ES-I3 (cell line): ENCODE measurements around the gene ORC5.
"Not testable (repeated sequence)": the region's sequence is repeated elsewhere in the genome, so short reads cannot be mapped to it uniquely, and the experiment has no call there.

ENCODE experiments used
- H3K36me3 ChIP-seq: 2 replicates; pipeline ENCODE4 v1.6.1; 2013; ENCODE audit warnings: mild to moderate bottlenecking, low read length, control low read depth, moderate library complexity; ENCODE audit not compliant: insufficient read depth
- H3K4me1 ChIP-seq: 2 replicates; pipeline ENCODE4 v1.6.1; 2013; ENCODE audit warnings: mild to moderate bottlenecking, control low read depth, low read length; ENCODE audit not compliant: insufficient read depth
- H3K9ac ChIP-seq: 2 replicates; pipeline ENCODE4 v1.6.1; 2013; ENCODE audit warnings: low read depth, mild to moderate bottlenecking, low read length, moderate library complexity
- H3K9me3 ChIP-seq: 2 replicates; pipeline ENCODE4 v1.6.1; 2013; ENCODE audit warnings: mild to moderate bottlenecking, low read length, moderate library complexity; ENCODE audit not compliant: control insufficient read depth, insufficient read depth

The ORC5 gene

GRCh38 chr7:104217620-104218019 lies 9.8 kb upstream of the ORC5 start:
- Histone ChIP-seq H3K4me1 (no peaks in the 10 kb centered on the region), H3K36me3 (no peaks in the 10 kb centered on the region), H3K9ac (no peak overlapping the region), H3K9me3 (no peaks in the 10 kb centered on the region)

- Histone ChIP-seq H3K36me3 (no peaks in the 10 kb centered on the region), H3K9ac (no peak overlapping the region), H3K4me1 (no peaks in the 10 kb centered on the region), H3K9me3 (no peaks in the 10 kb centered on the region)
Measured at GRCh38 chr7:104209063-104209462, 1.2 kb upstream of the ORC5 start.

GRCh38 chr7:104208421-104208780 lies 588 bp upstream of the ORC5 start:
- peak overlapping the region; percentile 82 for H3K9ac ChIP-seq
- no peaks in the 10 kb centered on the region for H3K9me3 ChIP-seq
- no peaks in the 10 kb centered on the region for H3K4me1 ChIP-seq
- H3K36me3 ChIP-seq = 0 out of 2 replicates have a peak, but pooled peaks cover 2% of the 10 kb centered on the region

GRCh38 chr7:104207348-104207730 lies 474 bp downstream of the ORC5 start:
- Histone ChIP-seq H3K4me1 (no peaks in the 10 kb centered on the region), H3K36me3 (peaks cover 10% of the 10 kb centered on the region; the same call in 1 of the 2 replicates), H3K9me3 (no peaks in the 10 kb centered on the region), H3K9ac (peak overlapping the region; percentile 82)

GRCh38 chr7:104206841-104207240 lies 972 bp downstream of the ORC5 start:
- Histone ChIP-seq H3K9me3 (no peaks in the 10 kb centered on the region), H3K36me3 (peaks cover 15% of the 10 kb centered on the region; the same call in 1 of the 2 replicates), H3K9ac (peak overlapping the region; percentile 82), H3K4me1 (no peaks in the 10 kb centered on the region)

GRCh38 chr7:104198673-104199278 lies 9.0 kb downstream of the ORC5 start:
- no peaks in the 10 kb centered on the region for H3K4me1 ChIP-seq
- H3K9me3 ChIP-seq = peaks cover 4% of the 10 kb centered on the region; the same call in 1 of the 2 replicates
- no peak overlapping the region for H3K9ac ChIP-seq
- H3K36me3 ChIP-seq = peaks cover 49% of the 10 kb centered on the region

GRCh38 chr7:104196161-104196560 lies 11.7 kb downstream of the ORC5 start:
- Histone ChIP-seq H3K9ac (no peak overlapping the region), H3K9me3 (peaks cover 4% of the 10 kb centered on the region; the same call in 1 of the 2 replicates), H3K4me1 (no peaks in the 10 kb centered on the region), H3K36me3 (peaks cover 27% of the 10 kb centered on the region)

- no peaks in the 10 kb centered on the region for H3K9me3 ChIP-seq
- H3K4me1 ChIP-seq = no peaks in the 10 kb centered on the region
- H3K9ac ChIP-seq = no peak overlapping the region
- H3K36me3 ChIP-seq = peaks cover 4% of the 10 kb centered on the region
Measured at GRCh38 chr7:104192434-104192833, 15.4 kb downstream of the ORC5 start.

DNA sequence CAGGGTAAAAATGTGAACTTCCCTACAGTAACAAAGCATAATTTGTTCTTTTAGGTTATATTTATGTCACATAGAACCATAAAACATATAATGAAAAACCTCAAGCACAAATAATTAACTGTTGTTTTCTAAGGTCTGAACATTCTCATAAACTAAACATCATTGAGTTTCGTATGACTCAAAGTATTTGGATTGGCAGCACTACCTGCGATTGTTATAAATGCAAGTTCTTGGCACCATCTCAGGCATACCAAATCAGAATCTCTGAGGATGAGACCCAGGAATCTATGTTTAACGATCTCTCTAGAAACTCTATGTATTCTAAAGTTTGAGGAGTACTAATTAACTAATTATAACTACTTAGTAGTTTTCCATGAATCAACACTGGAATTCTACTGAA lies 22.5 kb downstream of the ORC5 start:
- H3K9me3 ChIP-seq = peaks cover 5% of the 10 kb centered on the region; the same call in 1 of the 2 replicates
- peaks cover 27% of the 10 kb centered on the region for H3K36me3 ChIP-seq
- H3K9ac ChIP-seq = no peak overlapping the region
- H3K4me1 ChIP-seq = no peaks in the 10 kb centered on the region

DNA sequence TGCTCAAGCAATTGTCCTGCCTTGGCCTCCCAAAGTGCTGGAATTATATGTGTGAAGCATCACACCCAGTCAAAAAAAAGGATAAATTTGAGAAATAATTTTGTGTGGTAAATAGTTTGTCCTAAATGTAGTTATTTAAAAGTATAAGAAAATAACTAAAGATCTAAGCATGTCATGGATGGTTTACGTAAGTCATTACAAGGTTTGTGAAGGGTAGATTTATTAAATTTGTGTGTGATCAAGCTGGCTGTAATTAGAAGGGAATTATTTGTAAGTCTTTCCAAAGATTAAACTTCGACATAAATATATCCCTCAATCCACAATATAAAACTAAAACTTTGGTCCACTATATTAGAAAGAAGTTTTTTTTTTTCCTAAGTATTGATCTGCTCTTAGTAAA lies 28.6 kb downstream of the ORC5 start:
- Histone ChIP-seq H3K9ac (no peak overlapping the region), H3K36me3 (peaks cover 32% of the 10 kb centered on the region), H3K9me3 (peaks cover 17% of the 10 kb centered on the region), H3K4me1 (no peaks in the 10 kb centered on the region; the same call in 1 of the 2 replicates)

DNA sequence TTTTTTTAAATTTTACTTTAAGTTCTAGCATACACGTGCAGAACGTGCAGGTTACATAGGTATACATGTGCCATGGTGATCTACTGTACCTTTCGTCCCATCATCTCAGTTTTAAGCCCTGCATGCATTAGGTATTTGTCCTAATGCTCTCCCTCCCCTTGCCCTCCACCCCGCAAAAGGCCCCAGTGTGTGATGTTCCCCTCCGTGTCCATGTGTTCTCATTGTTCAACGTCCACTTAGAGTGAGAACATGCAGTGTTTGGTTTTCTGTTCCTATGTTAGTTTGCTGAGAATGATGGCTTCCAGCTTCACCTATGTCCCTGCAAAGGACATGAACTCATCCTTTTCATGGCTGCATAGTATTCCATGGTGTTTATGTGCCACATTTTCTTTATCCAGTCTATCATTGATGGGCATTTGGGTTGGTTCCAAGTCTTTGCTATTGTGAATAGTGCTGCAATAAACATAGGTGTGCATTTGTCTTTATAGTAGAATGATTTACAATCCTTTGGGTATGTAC lies 30.2 kb downstream of the ORC5 start:
- H3K36me3 ChIP-seq = peaks cover 20% of the 10 kb centered on the region
- not testable (repeated sequence) for H3K4me1 ChIP-seq, H3K9ac ChIP-seq
- H3K9me3 ChIP-seq = peaks cover 17% of the 10 kb centered on the region

GRCh38 chr7:104176332-104176731 lies 31.5 kb downstream of the ORC5 start:
- Histone ChIP-seq H3K9me3 (peaks cover 12% of the 10 kb centered on the region), H3K9ac (no peak overlapping the region), H3K4me1 (no peaks in the 10 kb centered on the region; the same call in 1 of the 2 replicates), H3K36me3 (peaks cover 17% of the 10 kb centered on the region)

GRCh38 chr7:104175361-104175984 lies 32.3 kb downstream of the ORC5 start:
- Histone ChIP-seq H3K9me3 (peaks cover 12% of the 10 kb centered on the region), H3K9ac (no peak overlapping the region), H3K4me1 (no peaks in the 10 kb centered on the region; the same call in 1 of the 2 replicates), H3K36me3 (peaks cover 17% of the 10 kb centered on the region)

GRCh38 chr7:104174798-104175197 lies 33.0 kb downstream of the ORC5 start:
- peaks cover 8% of the 10 kb centered on the region for H3K9me3 ChIP-seq
- H3K36me3 ChIP-seq = peaks cover 15% of the 10 kb centered on the region
- H3K9ac ChIP-seq = no peak overlapping the region
- no peaks in the 10 kb centered on the region; the same call in 1 of the 2 replicates for H3K4me1 ChIP-seq

DNA sequence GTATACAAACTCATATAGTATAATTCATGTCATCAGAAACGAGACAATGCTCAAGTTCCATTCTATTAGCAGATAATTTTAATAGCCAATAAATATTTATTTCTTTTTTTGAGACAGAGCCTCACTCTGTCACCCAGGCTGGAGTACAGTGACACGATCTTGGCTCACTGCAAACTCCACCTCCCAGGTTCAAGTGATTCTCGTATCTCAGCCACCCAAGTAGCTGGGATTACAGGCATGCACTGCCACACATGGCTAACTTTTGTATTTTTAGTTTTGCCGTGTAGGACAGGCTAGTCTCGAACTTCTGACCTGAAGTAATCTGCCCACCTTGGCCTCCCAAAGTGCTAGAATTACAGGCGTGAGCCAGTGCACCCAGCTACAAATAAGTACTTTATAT lies 45.7 kb downstream of the ORC5 start:
- no peak overlapping the region for H3K9ac ChIP-seq
- H3K9me3 ChIP-seq = no peaks in the 10 kb centered on the region
- H3K4me1 ChIP-seq = no peaks in the 10 kb centered on the region
- peaks cover 7% of the 10 kb centered on the region; the same call in 1 of the 2 replicates for H3K36me3 ChIP-seq
